T-helper 22 cell (primary cell): ENCODE data around the gene PRRT1B.
A peak's percentile ranks its signal among the peaks of the same experiment; 100 is the strongest.
"Not testable (repeated sequence)": the region's sequence is repeated elsewhere in the genome, so short reads cannot be mapped to it uniquely, and the experiment has no call there.

Source experiments
- DNase-seq: peaks from one replicate; pipeline ENCODE4 v3.0.0-alpha.2; 2020; ENCODE audit warnings: low read depth

The PRRT1B gene

GRCh38 chr9:131545003-131545785 lies at the start of gene PRRT1B:
Gene PRRT1B, plus strand, starts transcription at chr9:131545523. Its CDS starts 93 bp downstream, at chr9:131545616.
- no peak for DNase-seq

- no peak for DNase-seq
Measured at GRCh38 chr9:131495785-131496184, 49.5 kb upstream of the PRRT1B start.

- DNase-seq, result no peak
Measured at GRCh38 chr9:131496844-131497405, 48.4 kb upstream of the PRRT1B start.

- DNase-seq, result no peak
Measured at GRCh38 chr9:131499254-131499767, 46.0 kb upstream of the PRRT1B start.

- DNase-seq, result peak; percentile 74
Measured at GRCh38 chr9:131500377-131500776, 44.9 kb upstream of the PRRT1B start.

- peak; percentile 51 for DNase-seq
Measured at GRCh38 chr9:131500939-131501541, 44.3 kb upstream of the PRRT1B start.

GRCh38 chr9:131502781-131503625 lies 42.3 kb upstream of the PRRT1B start, which contains the start of gene POMT1:
Gene POMT1, plus strand, starts transcription at chr9:131502918. Its CDS starts 1,301 bp downstream, at chr9:131504219.
- DNase-seq, result peak; percentile 81

GRCh38 chr9:131503626-131504465 lies 41.5 kb upstream of the PRRT1B start:
- peak; percentile 49 for DNase-seq

GRCh38 chr9:131505012-131505411 lies 40.3 kb upstream of the PRRT1B start:
- no peak for DNase-seq

- no peak for DNase-seq
Measured at GRCh38 chr9:131511416-131511815, 33.9 kb upstream of the PRRT1B start.

- no peak for DNase-seq
Measured at GRCh38 chr9:131511880-131512279, 33.4 kb upstream of the PRRT1B start.

- DNase-seq, result no peak
Measured at GRCh38 chr9:131513177-131513576, 32.1 kb upstream of the PRRT1B start.

- not testable (repeated sequence) for DNase-seq
Measured at GRCh38 chr9:131515559-131516031, 29.7 kb upstream of the PRRT1B start.

GRCh38 chr9:131516100-131516499 lies 29.2 kb upstream of the PRRT1B start:
- DNase-seq, result no peak

GRCh38 chr9:131516930-131517329 lies 28.4 kb upstream of the PRRT1B start:
- DNase-seq, result no peak

GRCh38 chr9:131517761-131518190 lies 27.5 kb upstream of the PRRT1B start:
- no peak for DNase-seq

GRCh38 chr9:131518553-131518952 lies 26.8 kb upstream of the PRRT1B start:
- DNase-seq, result no peak

- DNase-seq, result no peak
Measured at GRCh38 chr9:131520503-131520902, 24.8 kb upstream of the PRRT1B start.

- no peak for DNase-seq
Measured at GRCh38 chr9:131521203-131521602, 24.1 kb upstream of the PRRT1B start.

- DNase-seq, result no peak
Measured at GRCh38 chr9:131521822-131522221, 23.5 kb upstream of the PRRT1B start.
